H1 (cell line): ENCODE results near the gene HDAC3. TPM values are rescaled to one million over a fixed set of nuclear protein-coding genes. Genes with fewer than 3 reads are reported as not detected.

Experiments
- KDM4A ChIP-seq: IDR thresholded peaks from one replicate; pipeline ENCODE4 v1.7.1; 2012; ENCODE audit warnings: low read depth, mild to moderate bottlenecking, moderate library complexity, low read length, inconsistent platforms; ENCODE audit not compliant: severe bottlenecking
- YY1 ChIP-seq: IDR thresholded peaks from 2 replicates; pipeline ENCODE4 v1.6.1; 2011; ENCODE audit warnings: low read depth, mild to moderate bottlenecking, low read length
- polyA plus RNA-seq, 7 experiments: library from polyadenylated mRNA; depleted of rRNA in 3 of 7; stranded (reverse) in 5 of 7; unstranded in 2 of 7; fragments of >200 nt in 5 of 7; fragments of 200-250 nt in 2 of 7; gene quantifications; 1 replicate in 5 of 7; 2 replicates in 1 of 7; 4 replicates in 1 of 7; pipeline versions ENCODE4 v1.2.1 to v1.2.3, GENCODE V29; 2011 to 2013; ENCODE audit warnings: missing spikeins in 2 of 7, mixed read lengths in 2 of 7
- total RNA-seq: library from RNA; stranded (reverse); fragmentation: NEBNext Ultra II Directional; extraction: Animal tissue kit (Norgen Biotek cat#: 25700); gene quantifications from 2 replicates; pipeline ENCODE4 v1.2.1, GENCODE V29; 2021

Gene HDAC3
- total and polyA plus RNA-seq, 2 of the 8 experiments (the other 6 are each of a cell fraction or from before 2014, with no cell fraction given): 99.0 to 120 TPM

GRCh38 chr5:141605523-141606277 is 30.9 kb downstream of the HDAC3 start (continued):
- TF ChIP-seq KDM4A: no peak
- TF ChIP-seq YY1: no peak
